ES-I3 (cell line): ENCODE data around the gene ZDHHC1.
"Not testable (repeated sequence)": the region's sequence is repeated elsewhere in the genome, so short reads cannot be mapped to it uniquely, and the experiment has no call there.

ENCODE experiments used
- H3K36me3 ChIP-seq: 2 replicates; pipeline ENCODE4 v1.6.1; 2013; ENCODE audit warnings: mild to moderate bottlenecking, low read length, control low read depth, moderate library complexity; ENCODE audit not compliant: insufficient read depth
- H3K4me1 ChIP-seq: 2 replicates; pipeline ENCODE4 v1.6.1; 2013; ENCODE audit warnings: mild to moderate bottlenecking, control low read depth, low read length; ENCODE audit not compliant: insufficient read depth
- H3K9ac ChIP-seq: 2 replicates; pipeline ENCODE4 v1.6.1; 2013; ENCODE audit warnings: low read depth, mild to moderate bottlenecking, low read length, moderate library complexity
- H3K9me3 ChIP-seq: 2 replicates; pipeline ENCODE4 v1.6.1; 2013; ENCODE audit warnings: mild to moderate bottlenecking, low read length, moderate library complexity; ENCODE audit not compliant: control insufficient read depth, insufficient read depth

Gene ZDHHC1

DNA sequence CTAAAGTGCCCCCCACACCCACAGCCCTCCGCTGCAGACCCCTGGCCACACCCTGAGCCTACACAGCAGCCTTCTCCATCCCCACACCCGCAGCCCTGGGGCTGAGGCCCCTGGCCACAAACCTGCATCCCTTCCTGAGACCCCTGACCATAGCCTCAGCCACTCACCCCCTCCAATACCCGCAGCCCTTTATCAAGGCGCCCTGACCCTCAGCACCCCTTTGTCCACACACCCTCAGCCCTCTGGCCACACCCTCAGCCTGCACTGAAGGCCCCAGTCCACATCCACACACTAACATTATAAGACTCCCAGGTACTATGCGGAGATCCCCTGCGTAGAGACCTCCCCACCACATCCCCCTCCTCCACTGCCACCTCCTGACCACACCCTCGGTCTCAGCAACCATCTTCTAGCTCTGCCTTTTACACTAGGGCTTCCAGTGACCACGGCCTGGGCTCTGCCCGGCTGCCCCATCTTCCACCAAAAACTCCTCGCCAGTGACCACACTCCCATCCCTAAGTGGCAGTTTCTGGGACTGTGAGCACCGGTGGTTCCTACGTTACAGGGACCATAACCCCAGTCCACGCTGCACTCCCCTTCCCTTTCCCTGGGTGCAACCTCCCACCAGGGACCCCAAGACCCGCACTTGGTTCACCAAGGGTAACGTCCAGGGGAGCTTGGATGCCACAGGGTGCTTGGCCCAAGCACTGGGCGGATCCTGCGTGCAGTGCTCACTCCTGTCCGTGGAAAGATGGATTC is 23.8 kb downstream of the ZDHHC1 start:
- Histone ChIP-seq H3K9me3 (no peaks in the 10 kb centered on the region), H3K4me1 (peaks cover 14% of the 10 kb centered on the region), H3K9ac (peak overlapping the region; percentile 42; the same call in 1 of the 2 replicates), H3K36me3 (no peaks in the 10 kb centered on the region)

DNA sequence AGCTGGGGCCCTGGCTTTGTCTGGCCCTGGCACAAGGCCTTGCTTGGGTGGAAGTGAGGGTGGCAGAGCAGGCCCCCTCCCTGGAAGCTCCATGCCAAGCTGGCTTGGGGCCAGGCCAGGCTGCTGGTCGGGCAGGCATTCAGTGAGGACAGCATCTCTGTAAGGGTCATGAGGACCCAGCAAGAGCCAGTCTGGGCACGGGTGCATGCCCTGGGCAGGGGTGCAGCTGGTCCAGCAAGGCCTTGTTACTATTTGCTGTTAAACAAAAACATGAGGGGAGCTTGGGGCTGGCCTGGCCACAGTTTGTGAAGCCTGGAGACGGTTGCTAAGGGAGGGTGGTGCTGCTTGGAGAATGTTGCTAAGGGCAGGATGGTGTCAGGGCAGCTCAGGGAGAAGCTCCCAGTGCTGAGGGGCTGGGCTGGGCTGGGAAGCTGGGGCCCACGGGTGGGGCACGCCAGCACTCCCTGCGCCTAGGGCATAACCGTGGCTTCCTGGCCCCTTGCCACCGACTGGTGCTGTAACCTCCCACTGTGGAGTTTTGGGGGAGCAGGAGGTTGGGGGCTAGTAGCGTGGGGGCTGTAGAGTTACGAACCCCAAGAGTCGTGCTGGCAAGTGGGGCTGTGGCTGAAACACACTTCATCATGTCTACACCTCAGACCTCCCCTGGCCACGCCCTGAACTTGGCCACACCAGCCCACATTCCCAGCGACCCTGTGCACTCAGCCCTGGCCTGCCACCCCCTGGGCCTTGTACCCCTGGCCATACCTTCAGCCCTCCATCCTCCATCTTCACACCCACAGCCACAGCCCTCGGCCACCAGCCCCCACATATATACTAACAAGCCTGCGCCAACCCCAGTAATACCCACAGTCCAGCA is 24.6 kb downstream of the ZDHHC1 start:
- Histone ChIP-seq H3K9ac (no peak overlapping the region), H3K9me3 (no peaks in the 10 kb centered on the region), H3K4me1 (peaks cover 20% of the 10 kb centered on the region), H3K36me3 (no peaks in the 10 kb centered on the region)

DNA sequence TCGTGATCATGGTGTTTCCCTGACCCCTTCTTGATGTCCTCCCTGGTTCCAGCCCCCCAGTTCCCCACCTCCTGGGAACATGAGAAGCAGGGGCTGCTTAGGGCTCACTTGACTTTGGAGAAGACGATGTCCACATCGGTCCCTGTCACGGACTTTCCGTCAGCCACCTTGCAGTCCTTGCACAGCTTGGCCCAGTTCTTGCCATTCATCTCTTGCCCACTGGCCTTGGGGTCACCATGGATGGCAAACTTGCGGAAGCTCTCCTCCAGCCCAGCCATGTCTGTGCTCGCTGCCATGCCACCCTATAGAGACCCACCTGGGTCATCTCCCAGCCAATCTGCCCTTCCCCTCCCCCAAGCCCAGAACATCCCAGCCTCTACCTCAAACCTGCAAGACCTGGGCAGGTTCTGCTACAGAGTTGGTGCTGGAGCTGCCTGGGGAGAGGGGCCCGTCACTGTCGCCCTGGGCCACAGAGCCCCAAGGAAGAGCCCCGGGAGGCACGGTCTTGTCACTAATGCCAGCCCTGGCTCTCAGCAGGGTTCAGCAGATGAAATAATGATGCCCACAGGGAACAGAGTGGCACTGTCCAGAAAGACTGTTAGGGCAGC is 25.4 kb downstream of the ZDHHC1 start:
- Histone ChIP-seq H3K9me3 (no peaks in the 10 kb centered on the region), H3K36me3 (no peaks in the 10 kb centered on the region), H3K4me1 (peaks cover 18% of the 10 kb centered on the region), H3K9ac (no peak overlapping the region)

DNA sequence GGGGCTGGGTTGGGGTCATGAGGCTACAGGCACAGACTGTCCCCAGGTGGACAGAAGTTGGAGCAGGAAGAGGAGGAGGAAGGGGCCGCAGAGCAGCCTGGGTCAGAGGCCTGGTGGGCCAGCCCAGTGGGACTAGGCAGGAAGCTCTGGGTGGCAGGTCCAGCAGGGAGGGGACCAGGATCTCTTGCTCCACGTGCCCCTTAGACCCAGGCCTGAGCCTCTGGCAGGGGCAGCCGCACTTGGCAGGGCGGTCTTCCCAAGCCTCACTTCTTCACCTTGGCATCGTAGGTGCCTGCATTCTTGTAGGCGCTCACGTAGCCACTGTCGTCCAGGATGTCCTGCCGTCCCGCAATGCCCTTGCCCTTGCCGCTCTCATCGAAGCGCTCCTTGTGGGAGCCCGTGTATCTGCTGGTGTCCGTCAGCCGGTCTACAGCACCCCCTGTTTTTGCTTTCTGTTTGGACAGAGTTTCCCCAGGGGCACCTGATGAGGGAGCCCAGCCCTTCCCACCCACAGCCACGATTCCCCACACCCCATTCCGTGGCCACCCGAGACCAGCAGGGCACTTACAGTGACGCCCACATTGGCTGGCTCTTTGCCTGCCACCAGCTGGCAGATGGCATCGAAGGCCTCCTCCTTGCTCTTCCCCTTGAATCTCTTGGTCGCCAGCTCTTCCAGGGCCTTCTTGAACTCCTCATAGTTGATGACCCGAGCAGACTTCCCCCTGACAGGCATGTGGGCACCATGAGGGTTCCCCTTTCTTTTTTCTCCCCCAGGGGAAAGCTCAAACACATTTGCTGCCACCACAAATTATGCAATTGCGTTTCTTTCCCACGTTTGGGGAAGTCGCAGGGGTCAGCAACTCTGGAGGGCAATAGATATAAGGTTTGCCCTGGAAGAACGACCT is 26.1 kb downstream of the ZDHHC1 start:
- Histone ChIP-seq H3K9me3 (no peaks in the 10 kb centered on the region), H3K9ac (no peak overlapping the region), H3K4me1 (peaks cover 10% of the 10 kb centered on the region), H3K36me3 (no peaks in the 10 kb centered on the region)

DNA sequence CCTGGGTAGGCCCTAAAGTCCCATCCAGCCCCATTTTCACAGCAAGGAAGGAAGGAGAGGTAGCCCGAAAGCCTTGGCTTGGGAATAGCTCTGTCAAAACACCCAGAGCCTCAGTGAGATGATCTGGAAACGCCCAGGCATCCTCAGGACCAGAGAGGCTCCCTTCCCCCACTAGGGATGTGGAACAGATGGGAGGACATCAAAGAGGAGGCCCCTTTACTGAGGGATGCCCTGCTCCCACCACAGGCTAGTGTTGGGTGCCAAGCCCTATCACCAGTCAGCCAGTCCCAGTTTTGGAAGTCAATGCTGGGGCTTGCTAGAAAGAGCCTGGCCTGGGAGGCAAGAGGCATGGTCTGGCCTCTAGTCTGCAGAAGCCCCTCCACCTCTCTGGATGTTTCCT is 27.7 kb downstream of the ZDHHC1 start:
- Histone ChIP-seq H3K9me3 (no peaks in the 10 kb centered on the region), H3K9ac (no peak overlapping the region), H3K4me1 (peaks cover 7% of the 10 kb centered on the region; the same call in 1 of the 2 replicates), H3K36me3 (no peaks in the 10 kb centered on the region)

DNA sequence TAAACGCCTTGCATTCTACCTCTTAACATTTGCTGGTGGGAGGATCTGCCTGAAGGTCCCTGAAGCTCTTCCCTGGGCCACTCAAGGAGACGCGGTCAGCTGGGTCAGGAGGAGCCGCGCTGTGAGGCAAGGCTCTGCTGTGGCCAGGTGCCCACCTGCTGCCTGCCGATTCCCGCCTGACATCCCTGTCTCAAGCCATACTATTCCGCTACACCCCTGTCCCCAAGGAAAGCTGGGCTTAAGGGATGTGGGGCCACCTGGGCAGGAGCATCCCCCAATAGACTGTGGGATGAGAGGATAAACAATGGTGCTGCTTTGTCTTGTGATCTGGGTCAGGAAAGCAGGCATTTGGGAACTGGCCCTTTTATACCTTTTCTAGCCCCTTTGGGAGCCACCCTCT is 28.1 kb downstream of the ZDHHC1 start:
- peaks cover 7% of the 10 kb centered on the region; the same call in 1 of the 2 replicates for H3K4me1 ChIP-seq
- H3K36me3 ChIP-seq, result no peaks in the 10 kb centered on the region
- no peaks in the 10 kb centered on the region for H3K9me3 ChIP-seq
- H3K9ac ChIP-seq, result no peak overlapping the region

DNA sequence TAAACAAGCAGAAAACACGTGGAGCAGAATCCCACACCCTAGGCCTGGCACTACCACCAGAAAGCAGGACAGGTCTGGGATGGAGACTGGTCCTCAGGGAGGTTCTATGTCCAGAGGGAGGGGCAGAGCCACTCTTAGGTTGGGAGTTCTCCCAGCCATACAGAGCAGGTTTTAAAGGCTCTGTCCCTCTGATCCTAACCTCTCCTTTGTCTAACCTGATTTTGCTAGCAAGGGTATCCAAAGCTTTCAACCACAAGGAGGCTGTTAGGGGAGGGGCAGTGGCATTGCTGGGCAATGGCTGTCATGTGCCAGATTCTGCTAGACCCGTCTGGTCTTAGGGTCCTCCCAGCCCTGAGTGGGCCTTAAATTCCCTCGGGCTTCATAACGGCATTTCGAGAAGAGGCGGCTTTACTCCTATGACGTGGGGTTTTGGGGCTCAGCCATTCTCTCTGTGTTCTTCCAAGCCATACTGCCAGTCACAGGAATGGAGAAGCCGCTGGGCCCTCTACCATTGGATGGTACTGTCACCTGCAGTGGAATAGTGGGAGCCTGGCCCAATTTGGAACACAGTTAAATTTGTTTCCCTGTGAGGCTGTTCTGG is 28.7 kb downstream of the ZDHHC1 start:
- Histone ChIP-seq H3K4me1 (peaks cover 7% of the 10 kb centered on the region; the same call in 1 of the 2 replicates), H3K9me3 (no peaks in the 10 kb centered on the region), H3K36me3 (no peaks in the 10 kb centered on the region), H3K9ac (no peak overlapping the region)

DNA sequence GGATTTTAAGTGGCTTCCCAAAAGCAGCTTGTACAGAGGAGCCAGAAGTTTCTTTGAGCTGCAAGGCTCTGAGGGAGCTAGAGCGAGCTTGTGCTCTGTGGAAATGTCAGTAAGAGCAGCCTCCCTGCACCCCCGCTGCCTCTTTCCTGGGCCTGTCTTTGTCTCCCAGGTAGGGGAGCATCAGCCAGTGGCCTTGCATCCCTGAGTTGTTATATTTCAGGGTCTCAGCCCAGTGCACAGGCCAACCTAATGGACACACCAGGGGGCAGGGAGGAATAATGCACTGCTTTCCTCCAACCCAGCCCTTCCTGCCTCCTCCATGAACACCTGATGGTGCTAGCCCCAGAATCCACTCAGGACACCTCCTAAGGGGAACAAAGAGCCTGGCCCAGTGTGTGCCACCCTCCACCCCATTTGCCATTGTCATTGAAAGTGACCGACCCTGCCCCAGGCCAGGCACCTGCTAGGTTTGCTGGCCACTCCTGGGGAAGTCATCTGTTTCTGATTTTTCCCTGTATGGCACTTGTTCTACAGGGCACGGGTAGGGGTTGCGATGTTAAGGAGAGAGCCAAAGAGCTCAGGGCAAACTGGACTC is 29.3 kb downstream of the ZDHHC1 start:
- no peak overlapping the region for H3K9ac ChIP-seq
- no peaks in the 10 kb centered on the region for H3K9me3 ChIP-seq
- no peaks in the 10 kb centered on the region for H3K36me3 ChIP-seq
- H3K4me1 ChIP-seq, result peaks cover 7% of the 10 kb centered on the region; the same call in 1 of the 2 replicates

DNA sequence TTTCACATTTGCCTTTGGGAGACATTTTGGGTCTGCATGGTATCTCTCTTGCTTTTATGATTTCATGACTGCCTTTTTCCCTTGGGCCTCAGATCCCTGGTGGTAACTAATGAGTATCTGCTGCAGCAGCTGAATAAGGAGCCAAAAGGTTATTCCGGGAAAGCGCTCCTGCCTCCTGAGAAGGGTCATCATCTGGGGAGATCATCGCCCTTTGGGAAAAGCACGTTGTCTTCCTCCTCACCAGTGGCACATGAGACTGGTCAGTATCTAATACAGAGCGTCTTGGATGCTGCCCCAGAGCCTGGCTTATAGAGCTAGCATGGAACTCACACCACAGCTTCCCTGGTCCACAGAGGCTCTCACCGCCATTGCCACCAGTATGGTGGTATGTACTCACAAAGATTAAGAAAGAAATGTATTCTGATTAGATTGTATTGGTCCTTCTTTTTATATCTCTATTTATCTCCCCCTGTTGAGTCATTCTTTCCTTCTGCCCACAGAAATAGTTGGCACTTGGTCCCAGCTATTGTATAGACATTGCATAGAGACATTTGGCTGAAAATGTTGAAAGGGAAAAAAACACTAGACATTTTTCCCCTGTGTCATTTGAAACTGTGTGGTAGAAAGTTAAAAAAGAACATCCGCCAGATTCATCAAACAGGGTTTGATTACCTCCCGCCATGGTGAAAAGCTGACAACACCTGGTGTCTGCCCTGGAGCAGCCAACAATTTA is 31.3 kb downstream of the ZDHHC1 start:
- Histone ChIP-seq H3K4me1 (peaks cover 7% of the 10 kb centered on the region; the same call in 1 of the 2 replicates), H3K9me3 (no peaks in the 10 kb centered on the region), H3K9ac (no peak overlapping the region), H3K36me3 (no peaks in the 10 kb centered on the region)

DNA sequence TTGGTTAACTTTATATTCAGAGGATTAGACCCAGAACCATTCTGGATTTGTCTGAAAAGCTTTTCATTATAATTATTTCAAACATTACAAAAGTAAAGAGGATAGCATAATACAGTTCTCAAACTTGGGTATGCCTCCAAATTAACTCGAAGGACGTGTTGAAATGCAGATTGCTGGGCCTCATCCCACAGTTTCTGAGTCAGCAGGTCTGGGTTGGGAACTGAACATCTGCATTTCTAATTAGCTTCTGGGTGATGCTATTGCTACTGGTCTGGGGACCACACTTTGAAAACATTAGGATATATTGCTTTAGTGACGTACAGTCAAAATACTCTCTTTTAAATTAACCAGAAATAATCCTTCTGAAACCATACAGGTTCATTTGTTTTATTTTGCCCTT is 33.0 kb downstream of the ZDHHC1 start:
- peaks cover 7% of the 10 kb centered on the region; the same call in 1 of the 2 replicates for H3K4me1 ChIP-seq
- no peaks in the 10 kb centered on the region for H3K36me3 ChIP-seq
- no peak overlapping the region for H3K9ac ChIP-seq
- no peaks in the 10 kb centered on the region for H3K9me3 ChIP-seq

DNA sequence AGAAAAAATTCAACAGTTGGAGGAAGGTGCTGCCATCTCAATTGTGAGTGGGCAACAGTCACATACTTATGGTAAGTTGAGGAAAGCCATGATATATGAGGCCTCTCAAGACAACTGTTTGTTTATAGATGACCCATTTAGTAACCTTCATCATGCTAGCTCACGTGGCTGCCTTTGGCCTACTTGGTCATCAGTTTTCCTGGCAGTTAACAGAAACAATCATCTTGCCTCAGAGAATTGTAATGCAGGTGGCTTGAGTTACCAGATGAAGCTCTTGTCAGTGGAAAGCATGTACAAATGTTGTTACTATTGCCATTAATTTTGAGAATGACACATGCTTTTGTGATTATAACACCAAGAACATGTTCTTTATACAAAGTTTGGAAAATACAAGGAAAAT is 37.6 kb downstream of the ZDHHC1 start:
- no peaks in the 10 kb centered on the region for H3K4me1 ChIP-seq
- no peak overlapping the region for H3K9ac ChIP-seq
- no peaks in the 10 kb centered on the region for H3K9me3 ChIP-seq
- H3K36me3 ChIP-seq, result no peaks in the 10 kb centered on the region

DNA sequence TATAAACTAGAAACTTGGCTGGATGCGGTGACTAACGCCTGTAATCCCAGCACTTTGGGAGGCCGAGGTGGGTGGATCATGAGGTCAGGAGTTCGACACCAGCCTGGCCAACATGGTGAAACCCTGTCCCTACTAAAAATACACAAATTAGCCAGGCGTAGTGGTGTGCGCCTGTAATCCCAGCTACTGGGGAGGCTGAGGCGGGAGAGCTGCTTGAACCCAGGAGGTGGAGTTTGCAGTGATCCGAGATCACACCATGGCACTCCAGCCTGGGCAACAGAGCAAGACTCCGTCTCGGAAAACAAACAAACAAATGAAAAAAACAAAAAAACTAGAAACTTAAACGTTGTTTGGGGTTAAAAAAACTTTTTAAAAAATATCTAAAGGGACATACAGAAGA is 40.3 kb downstream of the ZDHHC1 start:
- H3K4me1 ChIP-seq, H3K36me3 ChIP-seq, H3K9me3 ChIP-seq, H3K9ac ChIP-seq: not testable (repeated sequence)

DNA sequence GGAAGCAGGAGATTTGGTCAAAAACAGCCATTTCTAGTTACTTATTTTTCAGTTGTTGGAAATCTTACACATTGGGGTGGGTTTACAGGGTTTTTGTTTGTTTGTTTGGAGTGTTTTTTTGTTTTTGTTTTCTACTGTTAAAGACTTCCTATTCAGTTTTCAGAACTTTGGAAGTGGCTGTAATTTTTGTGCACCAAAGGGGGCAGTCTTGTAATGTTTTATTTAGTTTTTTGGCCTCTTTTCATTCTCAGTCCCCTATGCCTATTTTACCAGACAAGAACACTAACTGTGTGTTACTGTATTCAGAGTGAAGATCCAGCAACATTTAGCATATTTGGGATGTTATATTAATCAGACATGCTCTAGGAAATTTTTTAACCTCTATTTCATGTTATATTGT is 43.6 kb downstream of the ZDHHC1 start:
- no peaks in the 10 kb centered on the region for H3K4me1 ChIP-seq
- no peak overlapping the region for H3K9ac ChIP-seq
- H3K9me3 ChIP-seq, result no peaks in the 10 kb centered on the region
- H3K36me3 ChIP-seq, result no peaks in the 10 kb centered on the region
